Ramos (cell line): Measurements from ENCODE around the gene DNAJC25.
"Not testable (repeated sequence)": the region's sequence is repeated elsewhere in the genome, so short reads cannot be mapped to it uniquely, and the experiment has no call there.

ENCODE experiments used
- in situ Hi-C: fragments of 300-500 bp; cut with MboI; formaldehyde crosslinking; loops from one replicate; pipeline ENCODE4 v1.14.3; 2022; ENCODE audit warnings: low sequenced_read_pairs; ENCODE audit not compliant: unreplicated experiment

The DNAJC25 gene

GRCh38 chr9:111631214-111631971, at the start of gene DNAJC25:
TSS of gene DNAJC25 (plus strand) at chr9:111631334. CDS start at chr9:111631408, 74 bp downstream.
- in situ Hi-C loops, result no loop called here

- in situ Hi-C loops, result no loop called here
Observed at GRCh38 chr9:111582888-111583287, 48.2 kb upstream of the DNAJC25 start.

- in situ Hi-C loops, result no loop called here
Observed at GRCh38 chr9:111586378-111586777, 44.8 kb upstream of the DNAJC25 start.

GRCh38 chr9:111588846-111589245, 42.3 kb upstream of the DNAJC25 start:
- in situ Hi-C loops, result no loop called here

- in situ Hi-C loops, result loop anchor here (10.0 kb wide), 1 partner anchor 97 kb away; no protein-coding TSS in a partner anchor
Observed at GRCh38 chr9:111597852-111598732, 33.0 kb upstream of the DNAJC25 start.

GRCh38 chr9:111598733-111599091, 32.4 kb upstream of the DNAJC25 start:
- in situ Hi-C loops, result loop anchor here (10.0 kb wide), 1 partner anchor 96 kb away; no protein-coding TSS in a partner anchor

DNA sequence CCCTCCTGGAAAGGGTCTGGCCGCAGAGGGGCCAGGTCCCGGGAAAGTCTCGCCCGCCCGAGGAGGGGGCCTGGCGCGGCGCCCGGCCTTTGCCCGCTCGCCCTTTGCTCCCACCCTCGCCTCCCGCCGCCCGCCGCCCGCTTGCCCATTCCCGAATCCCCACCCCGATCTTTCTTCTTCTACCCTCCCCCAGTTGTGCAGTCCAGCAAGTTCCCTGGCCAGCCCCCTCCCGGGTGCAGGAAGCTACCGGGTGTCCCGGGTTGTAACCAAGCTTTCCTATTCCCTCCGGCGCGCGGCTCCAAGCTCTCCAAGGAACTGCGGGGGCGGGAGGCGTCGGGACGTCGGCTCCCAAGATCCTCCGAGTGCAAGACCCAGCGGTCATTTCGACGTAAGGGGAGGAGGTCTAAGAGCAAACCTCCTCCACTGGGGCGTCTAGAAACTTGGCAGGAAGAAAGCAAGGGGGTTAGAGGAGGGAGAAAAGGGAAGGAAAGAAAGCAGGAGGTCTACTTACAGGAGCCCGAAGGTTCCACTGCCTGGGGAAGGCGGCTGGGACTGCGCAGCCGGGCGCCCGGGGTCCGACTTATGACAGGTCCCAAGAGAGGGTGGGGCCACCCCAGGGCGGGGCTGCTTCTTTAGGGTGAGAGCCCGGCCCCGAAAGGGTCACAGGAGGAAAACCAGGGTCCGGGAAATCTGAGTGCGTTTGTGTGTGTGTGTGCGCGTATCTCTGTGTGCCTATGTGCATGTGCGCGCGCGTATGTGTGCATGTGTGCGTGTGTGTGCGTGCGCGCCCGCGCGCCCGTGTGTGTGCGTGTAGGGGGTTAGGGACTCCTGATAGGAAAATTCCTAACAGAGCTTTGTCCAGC, 31.8 kb upstream of the DNAJC25 start, which contains the start of gene PTGR1:
TSS of gene PTGR1 (minus strand) at position 556 of the 863 bp plus-strand sequence. CDS start 2,225 bp downstream, outside the sequence.
- in situ Hi-C loops, result loop anchor here (10.0 kb wide), 1 partner anchor 95 kb away; no protein-coding TSS in a partner anchor

- in situ Hi-C loops, result loop anchor here (10.0 kb wide), 1 partner anchor 95 kb away; no protein-coding TSS in a partner anchor
Observed at GRCh38 chr9:111599955-111600343, 31.2 kb upstream of the DNAJC25 start.

GRCh38 chr9:111601237-111602018, 29.7 kb upstream of the DNAJC25 start:
- in situ Hi-C loops, result no loop called here

GRCh38 chr9:111603041-111603440, 28.1 kb upstream of the DNAJC25 start:
- in situ Hi-C loops, result no loop called here

DNA sequence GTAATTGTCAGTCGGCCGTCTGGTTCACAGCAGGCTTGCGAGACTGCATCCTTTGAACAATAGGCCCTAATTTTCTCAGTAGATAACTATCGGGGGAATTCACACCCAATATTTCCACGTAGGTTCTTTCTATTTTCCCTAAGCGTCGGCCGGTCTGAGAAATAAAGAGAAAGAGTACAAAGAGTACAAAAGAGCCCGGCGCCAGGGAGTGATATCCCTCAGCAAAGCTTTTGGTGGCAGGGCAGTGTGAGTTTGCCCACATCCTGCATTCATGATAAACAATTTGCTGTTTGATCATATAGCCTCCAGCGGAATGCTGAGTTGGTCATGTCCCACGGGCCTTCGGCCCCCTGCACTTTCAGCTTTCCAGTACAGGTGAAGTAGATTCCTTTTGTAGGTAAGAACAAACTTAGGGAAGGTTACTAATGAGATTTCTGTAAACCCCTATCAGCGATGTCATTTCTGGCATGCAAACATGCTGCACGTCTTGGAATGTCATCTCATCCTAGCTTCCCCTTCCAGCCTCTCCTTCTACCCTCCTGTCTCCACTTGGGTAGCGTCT, 27.0 kb upstream of the DNAJC25 start:
- in situ Hi-C loops, result no loop called here

DNA sequence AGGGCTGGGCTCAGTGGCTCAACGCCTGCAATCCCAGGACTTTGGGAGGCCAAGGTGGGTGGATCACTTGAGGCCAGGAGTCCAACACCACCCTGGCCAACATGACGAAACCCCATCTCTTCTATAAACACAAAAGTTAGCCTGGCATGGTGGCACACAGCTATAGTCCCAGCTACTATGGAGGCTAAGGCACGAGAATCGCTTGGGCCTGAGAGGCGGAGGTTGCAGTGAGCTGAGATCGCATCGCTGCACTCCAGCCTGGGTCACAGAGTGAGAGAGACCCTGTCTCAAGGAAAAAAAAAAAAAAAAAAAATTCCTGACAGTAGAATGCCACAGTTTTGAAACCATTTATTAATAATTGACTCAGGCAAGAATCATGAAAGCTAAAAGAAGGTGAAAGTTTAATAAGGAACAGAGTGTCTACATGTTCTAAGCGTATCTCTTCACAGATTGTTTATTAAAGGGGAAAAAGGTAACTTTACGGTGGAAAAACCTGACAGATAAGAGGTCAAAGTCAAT, 26.0 kb upstream of the DNAJC25 start:
- in situ Hi-C loops, result no loop called here

DNA sequence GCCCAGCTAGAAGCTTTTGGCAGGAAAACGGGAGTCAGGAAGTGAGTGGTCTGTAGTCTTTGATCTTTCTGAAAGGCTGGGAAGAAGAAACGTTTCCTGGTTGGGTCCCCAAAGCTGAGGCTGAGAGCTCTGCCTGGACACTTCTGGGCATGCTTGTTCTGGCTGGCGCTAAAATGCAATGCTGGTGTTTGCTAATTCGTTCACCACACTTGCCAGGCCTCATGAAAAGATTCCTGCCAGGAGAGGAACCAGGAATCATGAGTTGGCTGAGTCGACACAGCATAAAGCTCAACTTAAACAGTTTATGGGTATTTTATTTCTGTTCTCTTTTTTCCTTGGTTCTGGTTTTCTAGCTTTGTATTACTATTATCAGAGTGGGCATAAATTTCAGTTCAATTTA, 21.0 kb upstream of the DNAJC25 start:
- in situ Hi-C loops, result no loop called here

- in situ Hi-C loops, result no loop called here
Observed at GRCh38 chr9:111610845-111611244, 20.3 kb upstream of the DNAJC25 start.

DNA sequence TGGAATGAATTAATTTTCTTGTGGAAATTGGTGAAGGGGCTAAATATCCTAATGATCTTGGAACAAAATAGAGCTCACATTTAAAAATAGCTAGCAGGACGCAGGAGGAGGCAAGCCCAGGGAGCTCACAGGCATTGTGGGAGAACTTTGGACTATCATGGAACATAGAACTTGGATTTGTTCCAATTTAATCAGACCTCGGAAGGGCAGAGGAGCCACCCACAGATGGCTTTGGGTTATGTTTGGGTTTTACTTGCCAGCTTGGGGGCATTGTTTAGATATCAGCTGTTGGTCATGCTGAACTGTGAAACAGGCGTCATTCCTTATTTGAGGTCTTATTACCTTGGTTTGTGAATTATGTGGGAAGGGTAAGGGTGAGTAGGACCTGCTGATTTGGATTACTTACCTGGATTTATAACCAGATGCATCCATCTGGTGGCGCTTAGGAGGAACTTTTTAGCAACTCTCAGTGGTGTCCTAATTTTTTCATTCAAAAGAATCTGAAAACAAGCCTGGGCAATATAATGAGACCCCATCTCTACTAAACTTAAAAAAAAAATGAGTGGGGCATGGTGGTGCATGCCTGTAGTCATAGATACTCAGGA, 17.6 kb upstream of the DNAJC25 start:
- in situ Hi-C loops, result no loop called here

DNA sequence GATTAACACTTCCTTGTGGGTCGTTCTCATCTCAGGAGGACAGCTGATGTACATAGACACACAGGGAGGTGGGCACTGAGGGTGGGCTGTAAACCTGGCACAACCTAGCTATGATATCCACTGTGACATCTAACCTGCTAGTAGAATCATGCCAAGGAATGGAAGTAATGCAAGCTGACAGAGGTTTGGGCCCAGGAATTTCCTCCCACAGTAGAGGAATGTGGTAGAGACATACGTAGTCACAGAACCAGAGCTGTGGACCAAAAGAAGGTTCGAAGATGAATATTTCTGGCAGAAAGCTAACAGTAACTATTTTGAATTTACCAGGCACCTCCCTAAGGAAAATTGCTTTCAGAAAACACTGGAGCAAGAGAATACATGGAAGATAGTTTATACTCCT, 15.2 kb upstream of the DNAJC25 start:
- in situ Hi-C loops, result no loop called here

DNA sequence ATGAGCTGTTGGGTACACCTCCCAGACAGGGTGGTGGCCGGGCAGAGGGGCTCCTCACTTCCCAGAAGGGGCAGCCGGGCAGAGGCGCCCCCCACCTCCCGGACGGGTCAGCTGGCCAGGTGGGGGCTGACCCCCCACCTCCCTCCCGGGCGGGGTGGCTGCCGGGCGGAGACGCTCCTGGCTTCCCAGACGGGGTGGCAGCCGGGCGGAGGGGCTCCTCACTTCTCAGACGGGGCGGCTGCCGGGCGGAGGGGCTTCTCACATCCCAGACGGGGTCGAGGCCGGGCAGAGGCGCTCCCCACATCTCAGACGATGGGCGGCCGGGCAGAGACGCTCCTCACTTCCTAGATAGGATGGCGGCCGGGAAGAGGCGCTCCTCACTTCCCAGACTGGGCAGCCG, 13.8 kb upstream of the DNAJC25 start:
- in situ Hi-C loops, result not testable (repeated sequence)

GRCh38 chr9:111621895-111622480, 9.1 kb upstream of the DNAJC25 start:
- in situ Hi-C loops, result no loop called here
